HG02840 (cell line): Measurements from ENCODE around the gene ATF7.
A peak's percentile ranks its signal among the peaks of the same experiment; 100 is the strongest.

ENCODE experiments used
- ATAC-seq: cut with Tn5 transposase; IDR thresholded peaks from one replicate; pipeline ENCODE4 v1.9.1; 2021; ENCODE audit warnings: mild to moderate bottlenecking, moderate library complexity, moderate number of reproducible peaks; ENCODE audit not compliant: unreplicated experiment, low FRiP score

The ATF7 gene

DNA sequence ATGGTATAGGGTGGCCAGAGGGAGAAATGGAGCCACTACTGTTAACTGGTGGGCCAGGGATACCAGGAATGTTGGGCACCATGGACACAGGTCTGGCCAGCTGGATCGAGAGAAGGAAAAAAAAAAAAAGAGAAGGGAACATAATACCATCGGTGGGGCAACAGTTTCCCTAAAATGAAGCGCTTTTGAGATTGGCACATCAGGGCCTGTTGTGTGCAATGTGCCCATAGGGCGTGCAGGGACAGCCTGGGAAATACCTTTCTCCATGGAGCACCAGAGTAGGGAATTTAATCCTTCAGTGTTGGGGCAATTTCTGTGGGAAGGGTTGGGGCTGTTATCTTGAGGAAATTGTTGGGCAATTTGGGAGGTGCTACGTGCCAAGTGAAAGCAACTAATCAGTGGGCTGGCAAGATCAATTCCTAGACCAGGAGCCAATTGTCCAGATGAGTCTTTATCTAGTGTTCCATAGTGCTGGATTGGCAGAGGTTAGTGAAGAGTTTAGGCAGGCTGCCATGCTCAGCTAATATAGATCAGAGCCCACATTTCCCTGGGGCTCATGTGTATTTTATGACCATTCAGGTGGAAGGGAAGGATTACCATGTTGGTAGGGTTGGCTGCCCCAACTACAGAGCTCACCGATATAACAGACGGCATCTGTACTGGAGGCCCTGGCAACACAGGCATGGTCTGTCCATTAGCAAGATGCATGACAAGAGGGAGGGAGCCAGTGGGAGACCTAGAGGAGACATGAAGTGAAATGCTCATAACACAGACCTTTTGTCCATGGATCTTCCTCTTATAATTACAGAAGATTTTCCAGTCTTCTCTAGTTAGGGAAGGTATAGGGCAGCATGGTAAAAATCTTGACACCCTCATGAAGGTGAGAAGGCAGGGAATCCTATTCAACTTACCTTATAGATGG lies 93.4 kb downstream of the ATF7 start:
- ATAC-seq = no peak

DNA sequence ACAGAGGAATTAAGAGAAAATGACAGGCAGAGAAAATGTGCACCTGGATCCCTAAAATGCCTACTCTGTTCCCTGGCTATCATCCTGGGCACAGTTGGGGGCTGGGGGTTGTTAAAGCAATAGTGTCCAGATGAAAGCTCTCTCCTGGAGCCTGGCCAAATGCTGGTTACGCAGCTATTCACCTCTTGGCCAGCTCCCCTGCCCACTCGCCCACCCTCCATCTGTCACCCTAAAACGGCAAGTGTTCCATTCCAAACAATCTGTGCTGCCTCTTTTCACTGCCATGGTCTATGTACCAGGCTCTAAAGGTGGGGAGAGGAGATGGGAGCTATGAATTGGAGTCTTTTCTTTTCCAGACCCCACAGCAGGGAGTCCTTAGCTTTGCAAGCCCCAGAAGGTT lies 94.2 kb downstream of the ATF7 start:
- no peak for ATAC-seq

DNA sequence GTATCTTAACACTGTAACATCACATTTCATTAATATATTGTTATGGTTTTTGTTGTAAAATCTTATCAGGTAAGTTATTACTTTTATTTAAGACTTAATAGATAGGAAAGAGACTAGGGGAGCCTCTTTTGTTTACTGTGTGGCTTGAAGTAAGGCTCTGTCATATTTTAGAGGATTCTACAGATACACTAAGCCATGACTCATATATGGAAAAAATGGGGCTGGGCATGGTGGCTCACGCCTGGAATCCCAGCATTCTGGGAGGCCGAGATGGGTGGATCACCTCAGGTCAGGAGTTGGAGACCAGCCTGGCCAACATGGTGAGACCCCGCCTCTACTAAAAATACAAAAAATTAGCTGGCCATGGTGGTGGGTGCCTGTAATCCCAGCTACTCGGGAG lies 95.3 kb downstream of the ATF7 start:
- ATAC-seq = no peak

DNA sequence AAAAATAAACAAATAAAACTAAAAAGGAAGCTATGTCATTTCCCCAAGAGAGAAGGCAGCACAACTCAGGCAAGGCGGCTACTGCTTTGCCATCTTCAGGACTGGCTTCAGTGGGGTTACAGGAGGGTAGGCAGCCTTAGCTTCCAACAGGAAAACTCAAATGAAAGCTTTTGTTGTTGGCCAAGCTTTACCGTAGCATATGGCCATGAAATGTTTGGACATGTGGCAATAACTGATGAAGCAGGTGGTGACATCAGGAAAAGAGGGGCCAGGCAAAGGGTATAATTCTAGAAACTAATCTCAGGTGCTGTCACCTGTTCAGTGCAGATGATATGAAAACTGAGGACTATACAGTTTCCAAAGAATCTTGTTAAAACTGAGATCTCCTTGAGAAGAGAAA lies 96.1 kb downstream of the ATF7 start:
- no peak for ATAC-seq

DNA sequence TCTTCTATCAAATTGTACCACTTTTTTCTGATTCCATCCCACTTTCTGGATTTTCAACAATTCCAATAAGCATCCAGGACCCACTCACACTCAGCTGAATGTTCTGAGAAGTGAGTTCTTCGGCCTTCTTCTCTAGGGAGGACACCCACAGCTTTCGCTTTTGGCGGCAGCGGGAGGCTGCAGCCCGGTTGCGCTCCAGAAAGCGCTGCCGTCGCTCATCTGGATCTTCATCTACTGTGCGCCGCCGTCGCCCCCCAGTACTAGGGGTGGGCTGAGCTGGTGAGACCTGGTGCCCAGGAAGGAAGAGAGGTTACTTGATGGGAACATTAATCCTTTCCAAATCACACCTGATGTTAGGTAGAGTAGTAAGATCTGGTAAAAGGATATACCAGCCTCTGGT lies 101.7 kb downstream of the ATF7 start:
- ATAC-seq = no peak

DNA sequence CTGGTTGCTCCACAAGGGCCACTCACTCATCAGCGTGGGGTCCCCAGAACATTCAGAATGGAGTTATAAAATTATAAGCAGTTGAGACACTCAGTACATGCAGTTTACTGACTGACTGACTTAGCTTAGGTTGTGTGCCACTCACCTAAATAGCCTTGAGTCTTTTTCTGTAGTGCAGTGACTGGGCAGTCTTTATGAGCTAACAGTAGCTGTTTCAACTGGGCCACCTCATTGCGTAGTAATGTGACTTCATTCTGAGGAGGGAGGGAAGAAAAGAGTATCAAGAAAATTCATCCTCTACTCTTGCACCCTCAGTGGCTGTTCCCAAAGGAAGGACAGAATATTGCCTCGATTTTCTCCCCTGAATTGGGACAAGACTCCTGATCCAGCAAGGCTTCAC lies 103.1 kb downstream of the ATF7 start:
- no peak for ATAC-seq

DNA sequence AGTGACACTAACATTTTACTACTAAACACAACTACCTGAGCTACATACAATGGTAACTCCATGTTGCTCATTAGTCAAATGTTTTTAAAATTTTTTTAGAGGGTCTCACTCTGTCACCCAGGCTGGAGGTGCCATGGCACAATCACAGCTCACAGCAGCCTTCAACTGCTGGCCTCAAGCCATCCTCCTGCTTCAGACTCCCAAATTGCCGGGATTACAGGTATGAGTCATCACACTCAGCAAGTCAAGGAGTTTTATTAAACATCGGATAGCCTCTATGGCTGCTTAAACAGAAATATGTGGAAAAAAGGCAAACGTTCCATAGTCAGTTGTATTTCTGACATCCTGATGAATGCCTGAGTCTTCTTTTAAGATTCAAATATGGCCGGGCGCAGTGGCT lies 107.8 kb downstream of the ATF7 start:
- ATAC-seq = no peak

DNA sequence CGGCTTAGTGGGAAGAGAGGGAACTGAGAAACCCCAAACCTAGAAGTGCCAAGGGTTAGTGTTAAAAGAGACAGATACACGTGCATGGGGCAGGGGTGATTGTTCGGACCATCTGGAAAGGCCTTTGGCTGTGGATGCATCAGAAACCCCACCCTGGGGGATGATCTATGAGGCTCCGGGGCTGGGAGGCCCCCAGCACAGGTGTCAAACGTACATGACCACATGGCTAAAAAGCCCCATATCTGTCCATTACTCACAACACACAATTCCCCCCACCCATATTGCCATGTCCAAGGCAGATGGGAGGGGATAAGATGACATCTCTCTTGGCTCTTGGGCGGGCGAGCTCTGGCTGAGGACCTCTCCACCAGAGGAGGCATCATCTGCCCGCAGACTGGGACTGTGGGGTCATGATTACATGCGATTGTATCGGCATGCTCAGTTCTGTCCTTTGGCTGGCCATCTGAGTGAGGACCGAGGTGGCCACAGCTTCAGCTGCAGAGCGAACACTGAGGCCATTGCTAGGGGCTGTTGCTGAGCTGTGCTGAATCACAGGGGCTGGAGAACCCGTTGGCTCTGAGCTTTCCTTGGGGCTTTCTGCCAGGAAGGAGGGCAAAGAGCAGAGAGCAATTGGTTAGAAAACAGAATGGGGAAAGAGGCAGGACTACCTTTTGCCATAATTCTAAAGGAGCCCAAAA lies 109.3 kb downstream of the ATF7 start:
- ATAC-seq = no peak

DNA sequence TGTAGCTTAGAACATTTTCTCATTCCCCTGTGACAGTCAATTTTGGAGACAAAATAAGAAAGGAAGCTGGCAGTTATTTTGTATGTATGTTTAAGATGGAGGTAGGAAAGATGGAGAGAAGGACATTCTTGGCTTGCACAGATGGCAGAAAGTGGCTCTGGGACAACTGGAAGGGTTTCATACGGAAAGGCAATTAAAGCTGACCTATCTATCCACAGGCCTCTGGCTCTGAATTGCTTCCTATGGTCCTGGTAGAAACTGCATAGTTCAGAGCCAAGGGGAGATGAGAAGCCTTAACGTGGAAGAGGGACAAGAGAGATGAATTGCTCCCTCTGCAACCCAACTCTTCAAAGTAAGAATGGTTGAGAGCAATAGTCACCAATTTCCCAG lies 110.9 kb downstream of the ATF7 start:
- no peak for ATAC-seq

DNA sequence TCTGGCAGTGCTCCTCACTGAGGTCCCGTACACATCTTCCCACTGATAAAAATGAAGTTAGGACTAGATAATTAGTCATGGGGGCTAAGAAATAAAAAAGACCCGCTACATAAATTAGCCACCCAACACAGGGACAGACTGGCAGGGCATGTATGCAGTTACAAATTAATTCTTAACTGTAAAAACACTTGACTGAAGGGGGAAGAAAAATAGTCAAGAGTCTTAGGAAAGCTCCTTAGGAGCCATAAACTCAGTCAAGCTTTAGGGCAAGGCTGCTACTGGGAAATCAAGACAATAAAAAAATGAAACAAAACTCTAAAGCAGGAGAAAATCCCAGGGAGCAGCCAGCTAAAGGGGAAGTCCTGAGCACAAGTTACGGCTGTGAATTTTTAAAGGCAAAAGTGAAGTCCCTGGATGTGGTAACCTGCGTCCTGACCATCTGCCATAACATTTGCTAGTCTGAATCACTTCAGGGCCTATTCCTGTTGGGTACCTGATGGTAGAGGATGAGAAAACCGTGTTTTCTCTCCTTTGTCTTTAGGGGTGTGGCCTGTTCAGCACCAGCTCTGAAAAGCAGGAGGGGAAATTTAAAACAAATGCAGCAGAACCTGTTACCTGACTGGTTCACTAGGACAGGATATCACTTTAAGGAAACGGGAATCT lies 111.4 kb downstream of the ATF7 start:
- no peak for ATAC-seq

DNA sequence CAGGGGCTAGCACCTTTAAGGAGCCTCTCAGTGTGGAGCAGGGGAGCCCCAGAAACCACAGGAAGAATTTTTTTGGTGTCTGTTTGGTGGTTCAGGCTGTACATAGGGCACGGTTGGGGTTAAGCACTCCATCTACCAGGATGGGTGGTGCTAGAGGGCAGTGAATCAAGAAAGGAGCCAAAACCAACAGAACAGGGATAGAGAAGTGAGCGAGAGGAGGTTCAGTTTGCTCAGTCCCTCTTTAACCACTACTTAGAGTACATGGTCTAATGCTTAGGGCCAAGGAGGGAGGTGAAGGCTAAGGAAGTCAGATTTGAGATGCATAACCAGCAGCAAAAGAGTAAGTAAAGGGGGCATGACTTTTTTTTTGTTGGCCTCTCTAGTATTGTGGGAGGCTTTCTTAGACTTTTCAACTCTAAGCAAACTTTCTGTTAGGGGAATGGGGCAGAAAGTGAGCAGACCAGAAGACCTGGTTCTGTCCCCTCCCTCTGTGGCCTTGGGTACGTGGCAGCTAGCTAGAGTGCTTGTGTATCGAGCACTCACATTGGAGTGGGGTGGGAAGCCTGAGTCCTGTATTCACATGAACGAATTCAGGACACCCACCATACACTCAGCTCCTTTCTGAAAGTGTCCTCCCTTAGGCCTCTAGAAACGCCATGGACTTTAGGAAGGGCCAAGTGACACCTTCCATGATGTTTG lies 112.3 kb downstream of the ATF7 start:
- no peak for ATAC-seq

DNA sequence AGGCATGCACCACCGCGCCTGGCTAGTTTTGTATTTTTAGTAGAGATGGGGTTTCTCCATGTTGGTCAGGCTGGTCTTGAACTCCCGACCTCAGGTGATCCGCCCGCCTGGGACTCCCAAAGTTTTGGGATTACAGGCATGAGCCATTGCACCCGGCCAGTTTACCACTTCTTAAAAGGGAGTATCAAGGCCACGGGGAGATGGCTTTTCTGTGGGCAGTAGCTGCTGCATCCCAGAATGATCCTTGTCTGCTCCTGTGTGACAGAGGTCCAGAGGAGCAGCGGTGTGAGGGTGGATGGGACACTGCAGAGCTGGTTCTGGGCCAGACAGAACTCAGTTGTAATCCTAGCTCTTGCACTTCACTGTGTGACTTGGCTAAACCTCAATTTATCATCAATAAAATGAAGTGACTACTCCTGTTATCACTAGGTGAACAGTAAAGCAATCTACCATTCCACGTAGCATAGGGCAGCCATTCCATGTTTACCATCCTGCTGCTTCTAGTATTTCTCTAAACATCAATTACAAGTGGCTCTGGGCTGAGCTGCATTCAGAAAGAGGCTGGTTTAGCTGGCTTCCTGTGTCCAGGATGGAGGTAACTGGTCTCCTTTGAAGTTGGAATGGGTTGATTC lies 115.9 kb downstream of the ATF7 start:
- ATAC-seq = no peak

DNA sequence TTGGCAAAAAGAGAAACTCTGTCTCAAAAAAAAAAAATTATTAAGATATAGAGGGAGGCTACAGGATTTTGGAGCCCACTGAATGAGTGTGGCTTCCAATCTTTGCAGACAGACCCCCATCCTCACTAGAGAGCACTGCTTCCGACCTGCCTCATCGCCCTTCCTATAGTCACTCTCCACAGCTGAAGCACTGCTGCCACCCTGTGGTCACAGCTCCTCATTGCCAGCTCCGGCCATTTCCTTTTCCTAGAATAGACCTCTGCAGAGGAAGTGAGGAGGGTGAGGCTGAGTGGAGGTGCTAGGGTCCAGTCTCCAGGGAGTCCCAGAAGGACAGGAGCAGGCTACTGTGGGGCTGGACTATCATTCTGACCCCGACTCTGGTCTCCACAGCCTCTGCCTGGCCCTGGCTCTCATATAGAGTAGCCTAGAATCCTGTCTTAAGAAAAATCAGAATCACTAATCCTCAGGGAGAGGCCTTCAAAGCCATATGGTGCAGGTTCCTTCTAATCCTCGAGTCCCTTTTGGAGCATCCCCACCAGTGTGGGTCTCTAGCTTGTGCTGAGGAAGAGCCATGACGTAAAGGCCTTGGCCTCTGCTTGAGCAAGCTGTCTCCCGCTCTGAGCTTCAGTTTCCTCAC lies 117.5 kb downstream of the ATF7 start:
- ATAC-seq = peak; percentile 75

DNA sequence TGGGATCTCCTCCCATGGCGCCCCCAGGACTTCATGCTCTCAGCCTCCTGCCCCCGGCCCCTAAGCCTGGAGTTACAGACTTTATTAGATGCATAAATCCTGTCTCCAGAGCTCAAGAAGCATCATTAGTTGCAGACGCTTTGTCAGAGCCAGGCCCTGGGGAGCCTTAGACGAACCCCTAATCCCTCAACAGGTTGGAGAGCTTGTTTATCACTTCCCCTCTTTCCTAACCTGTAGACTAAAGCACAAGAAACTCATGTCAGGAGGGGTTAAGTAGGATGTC lies 118.6 kb downstream of the ATF7 start:
- no peak for ATAC-seq

DNA sequence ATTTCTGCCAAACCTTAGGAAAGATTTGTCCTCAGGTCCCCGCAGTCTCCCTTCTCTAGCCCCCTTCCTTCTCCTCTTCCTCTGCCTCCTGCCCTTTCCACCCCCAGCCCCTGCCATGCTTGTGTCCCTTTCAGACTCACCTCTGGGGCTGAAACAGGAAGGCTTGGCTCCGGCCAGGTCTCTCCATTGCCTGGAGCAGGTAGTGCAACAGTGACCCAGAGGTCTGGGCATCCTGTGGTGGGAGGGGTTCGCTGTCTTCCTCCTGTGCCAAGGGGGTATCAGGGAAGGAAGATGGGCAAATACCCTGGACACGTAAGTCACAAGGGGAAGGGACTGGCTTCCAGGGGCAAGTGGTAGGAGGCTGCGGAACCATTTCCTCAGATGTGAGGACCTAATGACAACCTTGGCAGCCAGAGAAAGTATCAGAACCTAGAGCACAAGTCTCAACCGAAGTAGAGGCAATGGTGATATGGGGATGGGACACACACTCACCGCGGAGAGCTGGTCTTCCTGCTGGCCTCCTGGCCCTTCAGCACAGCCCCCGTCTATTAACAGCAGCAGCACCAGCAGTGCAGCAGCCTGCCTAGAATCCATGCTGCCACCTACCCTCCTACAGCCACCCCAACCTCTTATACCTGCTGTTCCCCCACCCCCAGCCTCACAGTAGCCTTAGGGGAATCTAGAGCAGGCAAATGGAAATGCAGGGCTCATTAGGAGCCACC lies 119.1 kb downstream of the ATF7 start, which contains the start of gene NPFF:
NPFF (minus strand) TSS at position 604 of the 722 bp plus-strand sequence; CDS start at position 594, 10 bp downstream.
- no peak for ATAC-seq

DNA sequence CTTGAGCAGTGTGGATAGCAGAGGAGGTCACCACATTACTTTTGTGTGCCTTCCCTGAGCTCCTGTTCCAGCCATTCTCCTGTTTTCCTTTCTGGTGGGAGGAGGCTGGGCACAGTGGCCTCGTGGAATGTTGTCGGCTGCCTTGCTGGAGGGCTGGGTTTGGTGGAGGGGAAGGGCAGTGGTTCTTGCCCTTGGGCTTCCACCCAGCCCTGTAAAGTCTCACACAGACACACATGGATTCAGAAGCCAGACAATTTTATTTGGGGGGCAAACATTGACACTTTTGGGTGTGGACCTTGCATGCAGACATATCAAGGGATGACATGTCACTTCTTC lies 119.8 kb downstream of the ATF7 start:
- ATAC-seq = no peak

DNA sequence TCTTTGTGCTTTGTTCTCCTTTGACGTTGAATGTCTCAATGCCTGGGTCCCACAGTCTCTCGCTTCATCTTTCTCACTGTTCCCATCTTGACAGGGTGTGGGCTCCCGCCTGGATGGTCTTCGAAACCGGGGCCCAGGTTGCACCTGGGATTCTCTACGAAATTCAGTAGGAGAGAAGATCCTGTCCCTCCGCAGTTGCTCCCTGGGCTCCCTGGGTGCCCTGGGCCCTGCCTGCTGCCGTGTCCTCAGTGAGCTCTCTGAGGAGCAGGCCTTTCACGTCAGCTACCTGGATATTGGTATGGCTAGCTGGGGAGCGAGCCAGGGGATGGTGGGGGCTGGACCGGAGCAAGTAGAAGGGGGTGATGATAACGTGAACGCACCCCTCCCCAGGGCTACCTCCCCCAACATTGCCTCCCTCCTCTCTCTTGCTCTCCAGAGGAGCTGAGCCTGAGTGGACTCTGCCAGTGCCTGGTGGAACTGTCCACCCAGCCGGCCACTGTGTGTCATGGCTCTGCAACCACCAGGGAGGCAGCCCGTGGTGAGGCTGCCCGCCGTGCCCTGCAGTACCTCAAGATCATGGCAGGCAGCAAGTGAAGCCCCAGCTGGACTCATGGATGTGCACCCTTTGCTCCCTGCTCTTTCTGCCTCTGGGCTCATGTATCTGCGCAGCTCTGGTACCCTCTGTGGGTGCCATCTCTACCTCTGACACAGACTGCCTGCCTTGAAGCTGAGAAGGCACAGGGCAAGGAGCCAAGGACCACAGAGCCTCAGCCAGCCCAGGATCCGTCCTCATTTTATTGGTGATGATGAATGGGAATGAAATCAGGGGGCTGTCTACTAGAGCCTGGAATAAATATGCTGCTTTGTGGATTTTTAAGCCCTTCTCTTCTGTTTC lies 120.4 kb downstream of the ATF7 start:
- ATAC-seq = no peak

DNA sequence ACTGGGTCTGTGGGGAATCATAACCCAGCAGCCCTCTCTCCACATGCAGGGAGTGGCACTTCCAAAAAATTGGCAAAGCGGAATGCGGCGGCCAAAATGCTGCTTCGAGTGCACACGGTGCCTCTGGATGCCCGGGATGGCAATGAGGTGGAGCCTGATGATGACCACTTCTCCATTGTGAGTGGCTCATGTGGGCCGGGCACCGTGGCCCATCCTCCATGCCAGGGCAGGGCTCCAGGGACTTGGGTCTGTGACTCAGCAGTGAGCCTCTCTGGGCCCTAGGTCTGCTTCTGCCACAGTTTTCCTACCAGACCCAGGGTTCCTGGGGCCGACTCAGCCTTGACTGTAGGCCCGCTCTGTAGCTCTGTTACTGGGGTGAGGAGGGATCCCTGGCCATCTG lies 121.1 kb downstream of the ATF7 start:
- ATAC-seq = no peak
